HG02571 (cell line): ENCODE results near the gene SKAP2.
A peak's percentile ranks its signal among the peaks of the same experiment; 100 is the strongest.

Experiments used
- ATAC-seq: cut with Tn5 transposase; IDR thresholded peaks from one replicate; pipeline ENCODE4 v1.9.1; 2021; ENCODE audit warnings: mild to moderate bottlenecking, moderate library complexity; ENCODE audit not compliant: unreplicated experiment

Gene SKAP2

DNA sequence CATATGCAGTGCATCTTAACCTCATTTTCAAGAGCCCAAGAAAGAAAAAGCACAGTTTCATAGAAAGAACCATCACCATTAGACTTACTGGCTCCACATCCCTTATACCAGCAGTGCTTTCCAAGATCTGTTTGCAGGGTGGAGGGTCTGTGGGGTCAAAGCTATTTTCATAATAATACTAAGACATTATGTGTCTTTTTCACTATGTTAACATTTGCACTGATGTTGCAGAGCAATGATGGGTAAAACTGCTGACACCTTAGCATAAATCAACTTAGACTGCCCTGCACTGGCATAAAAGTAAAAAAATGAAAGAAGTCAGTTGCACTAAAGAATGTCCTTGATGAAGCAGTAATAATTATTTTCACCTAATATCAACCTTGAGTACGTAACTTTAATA, 166.2 kb downstream of the SKAP2 start:
- ATAC-seq, result no peak

DNA sequence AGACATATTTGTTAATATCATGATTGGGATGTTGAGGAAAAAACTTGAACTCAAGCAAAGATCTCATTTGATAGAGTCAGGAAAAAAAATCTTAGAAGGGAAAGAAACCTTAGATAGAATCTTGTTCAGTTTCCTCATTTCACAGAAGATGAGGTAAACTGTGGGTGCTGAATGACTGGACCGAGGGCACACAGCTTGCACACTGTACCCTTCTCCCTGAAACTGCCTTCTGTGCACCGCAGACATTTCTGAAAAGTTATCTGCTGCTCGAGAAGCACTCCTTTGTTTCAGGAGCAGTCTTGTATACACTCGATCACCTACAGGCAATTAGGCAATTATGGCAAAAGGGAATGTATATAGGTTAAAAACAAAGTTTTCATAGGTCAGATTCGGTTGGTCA, 167.4 kb downstream of the SKAP2 start:
- ATAC-seq, result no peak

DNA sequence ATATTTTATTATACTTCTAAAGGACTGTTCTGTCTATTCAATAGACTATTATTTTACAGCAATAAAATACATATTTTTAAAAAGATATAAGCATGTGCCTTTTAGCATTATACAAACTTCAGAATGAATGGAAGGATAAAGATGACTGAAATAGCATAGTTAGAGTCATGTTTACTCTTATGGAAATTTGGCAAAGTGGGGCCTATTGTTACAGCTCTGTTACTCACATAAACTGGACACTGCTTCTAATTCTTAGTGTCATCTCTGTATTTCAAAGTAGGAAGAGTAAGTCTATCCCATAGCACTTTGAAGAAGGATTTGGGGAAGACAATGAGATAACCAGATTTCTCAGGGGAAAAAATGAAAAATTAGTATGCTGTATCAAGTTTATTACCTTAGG, 168.2 kb downstream of the SKAP2 start:
- no peak for ATAC-seq

DNA sequence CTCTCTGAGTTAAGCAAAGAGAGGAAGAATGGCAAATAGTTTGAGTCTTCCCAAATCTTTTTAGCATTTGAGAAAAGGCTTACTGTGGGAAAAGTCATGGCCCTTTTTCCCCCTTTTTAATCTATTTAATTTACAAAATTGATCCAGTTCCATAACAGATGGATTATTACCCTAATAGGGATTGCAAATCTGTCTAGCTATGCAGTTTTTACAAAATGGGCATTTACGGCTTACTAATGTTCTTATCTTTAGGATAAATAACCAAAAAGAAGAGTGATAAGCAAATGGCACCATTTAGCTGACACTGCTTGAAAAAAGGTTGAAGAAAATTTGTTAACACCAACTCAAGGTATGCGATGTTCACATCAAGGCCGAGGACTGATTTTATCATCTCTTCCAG, 169.7 kb downstream of the SKAP2 start:
- ATAC-seq, result no peak

DNA sequence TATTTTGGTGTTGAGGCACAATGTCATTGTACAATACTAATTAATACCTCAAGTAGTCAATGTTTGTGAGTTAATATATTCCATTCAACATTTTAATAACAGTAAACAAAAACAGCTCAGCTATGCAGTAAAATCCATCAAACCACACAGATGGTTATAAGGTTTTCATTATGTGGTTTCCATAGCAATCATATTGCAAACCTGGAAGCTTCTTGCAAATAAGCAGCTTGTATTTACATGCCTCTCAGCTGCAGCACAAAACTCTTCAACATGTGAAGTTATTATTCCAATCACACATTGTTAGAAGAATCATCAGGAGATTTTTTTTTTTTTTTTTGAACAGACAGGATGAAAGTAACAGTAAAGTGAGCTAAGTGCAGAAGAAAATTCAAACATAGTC, 170.2 kb downstream of the SKAP2 start:
- ATAC-seq, result no peak

DNA sequence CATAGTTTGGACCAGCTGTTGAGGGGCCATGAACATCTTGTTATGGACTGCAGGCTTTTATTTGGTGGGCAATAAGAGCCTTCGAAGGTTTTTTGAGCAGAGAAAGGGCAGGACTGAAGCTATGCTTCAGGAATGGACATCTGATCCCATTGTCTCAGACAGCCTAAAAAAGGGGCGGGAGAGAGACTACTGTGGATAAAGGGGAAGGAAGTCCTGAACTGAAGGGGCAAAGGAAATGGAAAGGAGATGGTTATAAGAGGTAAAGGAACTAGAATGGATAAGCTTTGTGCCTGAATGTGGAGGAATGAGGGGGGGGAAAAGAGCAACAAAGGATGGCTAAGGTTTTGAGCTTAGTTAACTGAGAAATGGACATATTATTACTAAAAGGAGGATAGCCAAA, 172.5 kb downstream of the SKAP2 start:
- no peak for ATAC-seq

DNA sequence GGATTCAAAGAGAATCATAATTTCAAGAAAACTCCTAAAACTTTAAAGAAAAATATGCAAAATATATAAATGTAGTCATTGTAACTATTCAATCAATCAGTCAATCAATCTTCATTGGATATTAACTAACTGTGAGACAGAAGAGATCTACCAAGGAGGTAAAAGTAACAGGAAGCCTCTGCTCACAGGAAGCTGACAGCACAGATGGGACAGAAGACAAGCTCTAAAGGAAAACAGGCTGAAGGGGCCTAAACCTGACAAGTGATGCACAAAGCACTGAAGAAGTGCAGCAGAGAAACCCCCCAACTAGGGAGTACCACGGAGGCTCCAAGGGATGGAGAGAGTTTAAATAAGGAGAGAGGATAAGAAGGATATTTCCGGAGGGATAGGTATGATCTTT, 173.0 kb downstream of the SKAP2 start:
- ATAC-seq, result no peak

DNA sequence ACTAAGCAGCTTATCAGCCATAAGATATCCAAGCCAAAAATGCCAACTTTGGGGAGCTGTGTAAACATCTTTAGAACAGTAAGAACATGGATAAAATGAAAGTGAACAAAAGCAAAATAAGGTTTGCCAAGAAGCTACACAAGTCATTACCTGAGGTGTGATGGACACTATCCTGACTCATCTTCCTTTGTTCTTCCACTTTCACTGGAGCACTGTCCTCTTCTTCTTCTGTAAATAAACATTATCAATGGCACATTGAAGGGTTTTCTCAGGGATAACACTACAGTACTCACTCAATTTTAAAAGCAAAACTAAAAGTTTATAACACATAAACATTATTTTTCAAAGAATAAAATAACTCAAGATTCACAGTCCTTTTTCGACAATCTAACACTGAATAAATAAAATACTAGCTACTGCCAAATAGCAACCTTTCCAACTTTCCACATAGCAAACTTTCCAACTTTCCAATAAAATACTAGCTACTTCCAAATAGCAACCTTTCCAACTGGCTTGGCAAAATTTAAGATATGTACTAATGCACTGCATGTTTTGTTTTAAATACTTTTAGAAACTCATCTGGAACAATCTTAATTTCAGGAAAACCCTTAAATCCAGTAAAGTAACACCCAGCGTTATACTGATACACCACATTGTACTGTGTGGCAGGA, 174.1 kb downstream of the SKAP2 start:
- ATAC-seq, result no peak

DNA sequence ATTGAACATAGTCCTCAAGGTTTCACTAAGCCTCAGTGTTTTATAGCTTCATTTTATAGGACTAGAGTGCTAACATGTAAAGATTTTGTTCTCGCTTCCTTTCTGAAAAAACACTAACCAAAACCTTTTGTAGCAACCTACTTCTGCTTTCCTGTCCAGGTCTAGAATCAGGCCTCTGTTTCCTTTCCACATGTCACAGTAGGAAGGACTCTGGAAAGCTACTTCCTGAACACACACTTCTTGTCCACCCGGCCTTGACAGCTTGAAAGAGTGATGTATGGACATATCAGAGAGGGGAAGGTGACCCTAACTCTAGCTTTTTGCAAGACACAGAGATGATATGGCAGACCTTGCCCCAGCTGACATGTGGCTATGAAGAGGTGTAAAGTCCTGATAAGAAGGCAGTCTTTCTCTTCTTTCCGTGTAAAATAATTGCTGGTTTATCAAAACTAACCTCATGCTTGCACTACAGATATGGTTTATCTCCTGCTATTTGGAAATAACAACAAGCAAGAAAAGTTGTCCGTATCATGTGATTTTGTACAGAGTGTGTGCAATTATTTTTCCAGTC, 175.4 kb downstream of the SKAP2 start:
- ATAC-seq, result peak; percentile 72

DNA sequence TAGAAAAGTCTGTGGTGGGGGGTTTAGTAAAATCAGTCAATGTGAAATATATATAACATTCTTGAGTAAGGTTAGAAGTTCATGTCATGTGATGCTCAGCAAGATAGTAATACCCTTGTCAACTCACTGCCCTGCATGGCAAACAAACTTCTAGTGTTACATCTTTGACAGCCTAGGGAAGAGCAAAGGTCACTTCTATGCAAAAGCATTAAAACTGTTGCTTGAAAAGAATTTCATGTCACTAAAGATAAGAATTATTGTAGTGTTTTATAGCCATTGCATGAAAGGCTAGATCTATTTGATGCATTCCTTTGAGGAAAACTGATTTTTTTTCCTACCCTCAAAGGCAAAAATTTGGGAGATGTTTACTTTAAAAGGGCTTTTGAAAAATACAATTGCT, 176.0 kb downstream of the SKAP2 start:
- no peak for ATAC-seq

DNA sequence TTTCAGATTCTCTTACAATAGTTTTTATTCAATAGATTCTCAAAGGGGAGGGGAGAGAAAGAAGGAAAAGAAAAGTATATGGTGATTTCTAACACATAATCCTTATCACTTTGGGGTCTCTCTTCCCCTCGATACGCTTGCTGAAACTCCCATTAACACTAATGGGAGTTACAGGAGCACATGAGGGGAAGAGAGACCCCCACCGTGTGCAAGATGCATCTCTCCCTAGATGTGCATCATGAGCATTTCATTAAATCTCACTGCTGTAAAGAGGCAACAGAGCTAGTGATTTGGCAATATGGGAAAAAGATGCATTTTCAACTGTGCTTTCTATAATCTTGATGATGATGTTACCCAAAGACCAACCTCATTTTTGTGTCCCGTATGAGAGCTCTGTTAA, 177.4 kb downstream of the SKAP2 start:
- ATAC-seq, result no peak

DNA sequence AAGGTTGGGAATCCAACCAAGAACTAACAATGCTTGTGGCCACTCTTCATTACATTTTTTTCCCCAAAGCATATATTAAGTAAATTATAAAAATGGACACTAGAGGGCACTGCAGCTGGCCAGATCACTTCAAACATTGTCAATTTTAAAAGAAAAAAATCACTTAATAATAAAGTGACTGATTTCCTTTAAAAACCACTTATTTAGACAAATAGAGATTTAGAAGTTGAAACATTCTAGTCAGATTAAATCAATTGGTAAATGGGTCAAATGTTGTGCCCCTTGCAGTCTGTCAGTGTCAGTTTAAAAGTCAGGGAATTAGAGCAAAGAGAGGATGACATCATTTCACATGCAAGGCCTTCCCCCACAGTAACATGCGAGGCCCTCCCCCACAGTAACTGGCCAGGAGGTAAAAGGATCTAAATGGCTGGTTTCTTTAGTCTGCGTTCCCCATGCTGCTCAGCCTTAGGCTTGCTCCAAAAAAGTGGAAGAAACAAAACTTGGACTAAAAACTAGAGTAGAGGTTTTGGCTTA, 177.9 kb downstream of the SKAP2 start:
- no peak for ATAC-seq

DNA sequence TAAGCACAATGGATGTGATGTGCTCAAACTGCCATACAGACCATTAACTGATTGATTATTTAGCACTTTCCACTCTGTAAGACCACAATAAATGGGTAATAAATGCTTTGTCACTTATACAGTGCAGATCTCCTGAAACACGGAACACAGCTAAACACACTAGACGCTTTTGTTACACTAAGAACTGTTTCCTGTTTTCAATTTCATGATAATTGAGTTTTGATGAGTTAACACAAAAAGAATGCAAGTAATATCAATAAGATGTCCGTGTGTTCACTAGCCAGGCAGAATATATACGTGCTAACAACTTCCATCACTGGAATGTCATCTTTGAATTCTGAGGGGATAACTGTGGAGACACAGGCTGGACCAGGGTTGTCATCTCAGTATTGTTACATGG, 178.8 kb downstream of the SKAP2 start:
- no peak for ATAC-seq

DNA sequence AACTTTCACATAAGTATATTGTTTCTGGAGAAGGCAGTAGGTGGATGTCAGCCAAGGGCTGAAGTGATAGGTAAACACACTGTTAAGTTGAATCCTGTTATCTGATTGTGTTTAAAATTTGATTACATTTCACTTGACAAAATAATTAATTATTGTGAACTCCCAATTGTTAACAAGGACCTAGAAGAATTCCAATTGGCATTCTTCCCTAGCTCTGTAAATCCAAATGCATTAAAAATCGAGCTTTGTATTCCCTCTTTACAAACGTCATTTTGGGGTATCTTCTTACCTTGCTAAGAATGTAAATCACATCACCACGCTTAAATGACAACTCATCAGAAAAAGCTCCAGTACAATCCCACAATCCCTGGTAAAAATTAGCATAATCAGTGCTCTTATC, 179.9 kb downstream of the SKAP2 start:
- ATAC-seq, result no peak

DNA sequence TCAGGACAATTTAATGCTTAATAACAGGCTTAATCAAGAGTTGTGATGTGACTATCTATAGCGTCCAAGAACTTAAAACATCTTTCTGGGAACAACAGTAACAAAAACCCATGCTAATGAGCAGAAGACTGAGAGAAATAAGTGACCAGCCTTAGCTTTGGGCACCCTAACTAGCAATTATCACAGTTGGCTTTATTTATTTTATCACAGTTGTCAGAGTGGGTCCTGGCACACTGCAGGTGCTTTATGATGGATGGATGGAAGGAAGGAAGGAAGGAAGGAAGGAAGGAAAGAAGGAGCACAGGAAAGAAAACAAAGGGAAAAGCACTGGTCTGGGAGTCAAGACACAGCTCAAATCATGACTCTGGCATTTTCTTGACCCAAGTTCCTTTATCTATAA, 181.1 kb downstream of the SKAP2 start:
- no peak for ATAC-seq

DNA sequence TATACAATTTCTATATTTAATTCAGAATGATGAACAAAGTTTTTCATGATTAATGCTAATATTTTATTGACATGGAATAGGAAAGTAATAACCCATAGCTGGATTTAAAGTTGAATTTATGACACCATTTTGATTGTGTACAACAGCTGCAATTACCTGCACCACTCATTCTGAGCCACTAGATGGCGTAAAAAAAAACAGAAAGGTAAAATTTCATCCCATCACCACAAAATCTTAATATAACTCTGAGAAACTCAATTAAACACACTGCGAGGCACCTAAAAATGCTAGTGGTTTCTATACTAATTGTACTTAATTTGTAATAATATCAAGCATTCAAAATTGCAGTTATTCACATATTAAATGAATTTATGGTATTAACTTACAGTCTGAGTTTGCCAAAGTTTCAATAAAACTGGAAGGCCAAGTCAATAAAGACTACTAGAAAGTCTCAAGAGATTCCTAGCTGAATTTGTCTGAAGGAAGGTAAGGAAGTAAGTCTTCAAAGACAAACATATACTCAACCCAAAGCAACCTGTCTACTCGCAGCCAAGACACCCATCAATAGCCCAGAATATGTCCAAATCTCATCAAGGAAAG, 182.5 kb downstream of the SKAP2 start:
- no peak for ATAC-seq

DNA sequence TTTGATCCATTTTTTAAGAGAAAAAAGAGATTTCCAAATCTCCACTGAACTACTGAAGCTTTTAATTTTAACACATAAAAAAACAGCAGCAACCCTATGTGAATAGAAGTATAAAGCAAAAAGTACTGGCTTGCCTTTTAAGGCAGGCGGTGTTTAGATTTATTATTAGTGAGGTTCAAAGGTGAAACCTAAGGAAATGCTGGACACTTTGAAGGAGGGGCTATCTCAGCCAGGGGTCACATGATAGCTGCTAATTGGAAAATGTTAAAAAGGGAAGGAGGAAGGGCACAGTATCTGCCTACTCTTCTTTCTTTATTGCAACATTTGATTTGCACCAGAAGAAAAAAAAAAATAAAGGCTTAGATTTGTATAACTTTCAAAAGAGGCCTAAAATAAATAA, 183.8 kb downstream of the SKAP2 start:
- ATAC-seq, result no peak

DNA sequence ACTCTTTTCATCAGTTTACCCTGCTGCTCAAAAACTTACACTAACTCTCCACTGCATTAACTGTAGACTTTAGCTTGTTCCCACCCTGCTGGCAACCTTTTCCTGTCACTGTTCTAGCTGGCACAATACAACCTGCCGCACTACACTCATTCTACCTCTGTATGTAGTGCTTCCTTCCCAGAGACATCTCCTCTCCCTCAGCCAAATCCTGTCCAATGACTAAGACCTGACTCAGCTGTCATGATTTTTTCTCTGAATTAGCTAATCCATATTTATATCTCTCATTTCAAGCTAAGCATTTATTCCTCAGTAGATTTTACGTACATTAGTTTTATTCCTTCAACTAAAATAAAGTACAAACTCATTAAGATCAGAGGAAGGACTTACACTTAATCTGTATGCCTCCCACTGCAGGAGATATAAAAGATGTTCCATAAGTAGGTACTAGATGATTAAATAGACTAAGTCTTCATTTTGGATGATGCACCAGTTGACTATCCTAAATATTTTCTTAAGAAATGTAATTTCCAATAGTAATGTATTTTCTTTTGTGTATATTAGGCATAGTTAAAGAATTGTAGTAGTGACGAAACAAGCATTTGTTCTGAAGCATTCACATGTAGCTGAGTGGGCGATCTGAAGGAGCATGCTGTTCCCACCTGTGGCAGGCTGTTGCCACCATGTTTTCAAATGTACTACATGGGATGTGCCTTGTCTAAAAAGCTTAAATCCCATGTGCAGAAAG, 189.1 kb downstream of the SKAP2 start:
- no peak for ATAC-seq

DNA sequence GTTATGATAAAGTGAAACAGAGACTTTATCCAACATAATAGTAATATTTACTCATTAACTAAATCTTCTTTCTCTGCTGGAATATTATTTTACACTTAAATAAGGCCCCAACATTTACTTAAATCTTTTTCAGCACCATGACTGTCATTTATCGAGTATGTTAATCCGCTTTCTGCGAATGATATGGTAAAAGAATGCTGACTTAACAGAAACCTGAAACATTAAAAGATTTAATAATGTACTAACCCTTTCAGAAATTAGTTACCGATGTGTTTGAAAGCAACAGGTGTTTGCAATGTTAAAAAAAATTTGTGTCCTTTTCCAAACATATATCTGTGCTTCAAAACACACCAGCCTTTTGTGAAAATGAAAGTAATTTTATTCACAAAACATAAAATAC, 190.5 kb downstream of the SKAP2 start:
- ATAC-seq, result no peak

DNA sequence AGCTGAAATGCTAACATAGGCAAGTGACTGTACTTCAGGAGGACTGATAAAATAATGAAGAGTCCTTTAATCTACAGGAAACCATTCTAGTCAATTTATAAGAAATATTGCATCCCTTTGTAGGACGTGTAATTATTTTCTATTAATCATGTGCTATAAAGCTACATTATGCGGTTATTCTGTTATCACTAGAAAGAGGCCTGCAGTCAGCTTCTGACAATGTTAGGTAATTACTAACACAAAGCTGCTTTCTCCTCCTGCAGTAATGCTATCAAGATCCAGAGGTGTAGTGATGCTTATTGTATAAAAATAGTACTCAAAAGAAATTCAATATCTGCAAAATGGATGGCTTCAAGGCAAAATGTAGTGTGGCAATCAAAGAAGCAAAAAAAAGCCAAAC, 191.1 kb downstream of the SKAP2 start:
- ATAC-seq, result no peak

DNA sequence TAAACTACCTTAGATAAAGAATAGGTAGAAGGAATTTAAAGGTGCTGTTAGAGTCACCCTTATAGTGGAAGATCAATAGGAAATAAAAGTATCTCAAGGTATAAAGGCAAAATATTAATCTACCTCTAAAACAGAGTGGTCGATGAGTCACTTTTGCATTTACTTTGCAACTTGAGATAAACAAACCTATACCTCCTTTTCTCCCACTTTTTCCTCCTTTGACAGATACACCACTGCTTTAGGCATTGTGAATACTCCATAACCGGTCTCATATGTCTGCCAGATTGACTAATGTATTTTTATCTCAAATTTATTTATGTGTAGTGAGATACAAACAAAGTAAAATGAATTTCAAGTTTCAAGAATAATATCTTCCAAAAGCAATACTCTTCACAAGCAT, 193.5 kb downstream of the SKAP2 start:
- ATAC-seq, result no peak

DNA sequence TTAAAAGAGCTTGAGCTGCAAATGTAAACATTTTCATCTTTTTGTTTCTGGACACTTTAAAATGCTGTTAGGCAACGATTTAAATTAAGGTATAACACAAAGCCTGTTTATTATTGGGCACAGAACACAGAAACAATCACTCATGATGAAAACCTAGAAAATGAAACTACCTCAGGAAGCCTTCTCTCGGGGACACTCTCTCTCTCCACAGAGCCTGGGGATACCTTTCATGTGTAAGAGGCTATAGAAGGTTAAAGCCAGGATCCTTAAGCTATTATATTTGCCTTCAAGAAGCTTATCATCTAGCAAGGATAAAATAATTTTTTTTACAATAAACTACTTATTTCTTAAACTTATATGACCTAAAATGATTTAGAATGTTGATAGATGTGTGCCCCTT, 194.1 kb downstream of the SKAP2 start:
- ATAC-seq, result no peak
